GM12873 (cell line): ENCODE results near the gene OBSL1.
A peak's percentile ranks its signal among the peaks of the same experiment; 100 is the strongest.

Experiments
- TF ChIP-seq, protein P1 (sequence below): IDR thresholded peaks from 2 replicates; pipeline ENCODE4 v1.5.1; 2012; ENCODE audit warnings: low read depth, mild to moderate bottlenecking, moderate library complexity, low read length, control low read depth; ENCODE audit not compliant: insufficient read depth; ENCODE audit errors: missing control alignments

OBSL1 gene

DNA sequence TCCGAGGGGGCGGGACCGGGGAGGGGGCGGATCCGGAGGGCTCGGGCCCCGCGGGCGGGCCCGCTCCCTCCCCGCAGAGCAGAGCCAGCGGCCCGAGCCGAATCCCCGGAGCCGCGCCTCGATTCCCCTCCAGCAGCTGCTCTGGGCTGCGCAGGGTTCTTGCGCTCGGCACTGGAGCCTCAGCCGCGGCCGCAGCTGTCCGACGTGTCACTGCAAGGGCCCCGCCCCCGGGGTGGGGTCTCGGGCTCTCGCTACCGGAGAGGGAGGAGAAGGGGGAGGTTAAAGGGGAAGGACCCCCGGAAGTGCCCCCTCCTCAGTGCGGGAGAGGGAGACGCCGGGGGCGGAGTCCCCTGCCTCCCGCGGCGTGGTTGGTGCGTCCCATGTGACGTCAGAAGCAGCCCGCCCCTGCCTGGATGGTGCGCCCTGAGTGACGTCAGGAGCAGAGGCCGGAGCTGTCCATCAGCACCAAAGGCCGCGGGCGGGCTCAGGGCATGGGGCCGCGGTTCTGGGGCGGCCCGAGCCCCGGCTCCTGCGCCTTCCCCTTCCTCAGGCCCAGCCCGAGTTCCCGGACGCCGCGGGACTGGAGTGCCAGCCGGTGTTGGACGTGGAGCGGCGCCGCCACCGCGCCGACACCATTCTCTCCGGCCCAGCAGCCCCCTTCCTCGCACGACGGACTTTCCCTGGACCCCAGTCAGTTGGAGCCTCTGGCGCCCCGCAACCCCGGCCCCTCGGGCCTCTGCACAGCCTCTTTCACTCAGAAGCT, 27.6 kb downstream of the OBSL1 start, which contains the start of the genes CHPF and TMEM198:
Gene CHPF (minus strand): TSS at position 214 of the 763 bp plus-strand sequence. CDS start 271 bp downstream, outside the sequence.
Gene TMEM198 (plus strand): TSS at position 433 of the 763 bp plus-strand sequence. CDS start 700 bp downstream, outside the sequence.
- TF ChIP-seq, protein P1, sequence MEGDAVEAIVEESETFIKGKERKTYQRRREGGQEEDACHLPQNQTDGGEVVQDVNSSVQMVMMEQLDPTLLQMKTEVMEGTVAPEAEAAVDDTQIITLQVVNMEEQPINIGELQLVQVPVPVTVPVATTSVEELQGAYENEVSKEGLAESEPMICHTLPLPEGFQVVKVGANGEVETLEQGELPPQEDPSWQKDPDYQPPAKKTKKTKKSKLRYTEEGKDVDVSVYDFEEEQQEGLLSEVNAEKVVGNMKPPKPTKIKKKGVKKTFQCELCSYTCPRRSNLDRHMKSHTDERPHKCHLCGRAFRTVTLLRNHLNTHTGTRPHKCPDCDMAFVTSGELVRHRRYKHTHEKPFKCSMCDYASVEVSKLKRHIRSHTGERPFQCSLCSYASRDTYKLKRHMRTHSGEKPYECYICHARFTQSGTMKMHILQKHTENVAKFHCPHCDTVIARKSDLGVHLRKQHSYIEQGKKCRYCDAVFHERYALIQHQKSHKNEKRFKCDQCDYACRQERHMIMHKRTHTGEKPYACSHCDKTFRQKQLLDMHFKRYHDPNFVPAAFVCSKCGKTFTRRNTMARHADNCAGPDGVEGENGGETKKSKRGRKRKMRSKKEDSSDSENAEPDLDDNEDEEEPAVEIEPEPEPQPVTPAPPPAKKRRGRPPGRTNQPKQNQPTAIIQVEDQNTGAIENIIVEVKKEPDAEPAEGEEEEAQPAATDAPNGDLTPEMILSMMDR: no peak

DNA sequence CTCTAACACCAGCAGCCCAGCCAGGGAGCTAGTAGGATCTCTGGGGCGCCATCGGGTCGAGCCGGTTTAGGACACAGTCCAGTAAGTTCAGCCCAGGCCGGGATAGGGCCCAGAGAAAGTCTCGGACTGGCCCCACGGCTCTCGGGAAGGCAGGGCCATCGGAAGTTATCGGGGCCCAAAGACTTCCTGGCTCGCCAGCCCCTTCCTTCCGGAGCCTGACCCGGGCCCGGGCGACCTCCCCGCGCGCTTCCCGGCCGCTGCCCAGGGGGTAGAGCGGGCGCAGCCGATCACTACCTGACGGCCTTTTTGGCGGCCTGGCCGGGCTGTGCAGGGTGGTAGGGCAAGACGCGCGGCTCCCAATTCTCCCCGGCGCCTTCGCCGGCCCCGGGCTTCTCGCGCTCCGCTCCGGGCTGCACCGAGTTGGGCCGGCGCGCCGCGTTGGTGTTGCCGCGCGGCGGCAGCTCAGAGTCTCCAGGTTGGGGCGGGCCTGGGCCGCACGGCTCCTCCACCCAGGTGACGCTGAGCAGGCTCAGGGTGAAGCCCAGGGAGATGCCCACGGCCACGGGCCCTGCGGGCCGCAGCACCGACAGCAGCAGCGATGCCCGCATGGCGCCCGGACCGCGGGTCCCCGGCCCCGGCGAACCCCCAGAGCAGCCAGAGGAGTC, 28.3 kb downstream of the OBSL1 start:
- TF ChIP-seq, protein P1: no peak

DNA sequence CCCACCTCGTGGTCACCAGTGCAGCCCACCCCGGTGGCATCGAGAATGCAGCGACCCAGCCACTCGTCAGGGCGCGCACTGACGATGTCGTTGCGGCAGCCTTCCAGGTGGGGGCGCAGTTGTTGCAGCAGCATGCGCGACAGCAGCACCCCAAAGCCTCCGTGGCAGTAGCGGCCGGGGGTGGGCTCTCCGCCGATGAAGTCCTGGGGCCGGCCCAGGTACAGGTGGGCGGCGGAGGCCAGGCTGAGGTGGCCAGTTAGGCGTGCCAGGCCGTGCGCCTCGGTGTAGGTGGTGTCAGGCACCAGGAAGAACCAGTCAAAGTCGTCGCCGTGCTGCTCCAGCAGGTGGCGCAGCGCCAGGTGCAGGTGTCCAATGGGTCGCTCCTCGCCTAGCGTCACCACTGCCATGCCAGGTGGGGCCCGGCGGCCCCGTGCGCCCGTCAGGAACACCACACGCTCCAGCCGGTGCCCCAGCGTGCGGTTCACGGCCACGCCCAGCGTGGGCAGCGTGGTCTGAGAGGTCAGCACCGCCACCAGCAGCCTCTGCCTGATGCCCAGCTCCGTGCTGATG, 29.6 kb downstream of the OBSL1 start:
- TF ChIP-seq, protein P1: peak; percentile 90

DNA sequence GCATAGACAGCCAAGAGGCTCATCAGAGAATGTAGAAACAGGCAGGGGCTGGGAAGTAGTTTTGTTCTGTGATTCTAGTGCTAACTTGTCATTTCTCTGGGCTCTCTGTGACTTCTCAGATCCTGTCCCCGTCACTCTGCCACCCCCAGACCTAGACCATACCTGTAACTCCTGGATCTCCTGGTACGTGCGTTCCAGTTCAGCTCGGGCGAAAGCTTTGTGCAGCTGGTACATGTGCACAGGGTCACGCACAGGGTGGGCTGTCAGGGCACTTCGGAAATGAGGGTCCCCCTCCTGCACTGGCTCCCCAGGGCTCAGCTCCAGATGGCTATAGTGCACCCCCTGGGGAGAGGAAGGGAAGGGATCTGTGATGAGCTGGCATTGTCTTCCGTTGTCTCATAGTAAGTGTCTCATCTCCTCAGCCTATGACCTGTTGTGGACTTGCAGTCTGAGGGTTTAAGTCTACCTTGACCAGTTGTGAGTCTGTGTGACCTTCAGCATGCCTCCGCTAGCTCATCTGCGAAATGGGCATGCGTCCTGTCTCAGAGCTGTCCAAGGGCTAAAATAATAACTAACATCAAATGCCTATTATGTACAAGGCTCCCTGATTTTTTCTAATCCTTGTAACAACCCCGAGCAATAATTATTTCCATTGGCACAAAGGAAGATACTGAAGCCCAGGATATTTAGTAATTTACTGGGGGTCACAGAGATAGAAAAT, 30.4 kb downstream of the OBSL1 start:
- TF ChIP-seq, protein P1: no peak

DNA sequence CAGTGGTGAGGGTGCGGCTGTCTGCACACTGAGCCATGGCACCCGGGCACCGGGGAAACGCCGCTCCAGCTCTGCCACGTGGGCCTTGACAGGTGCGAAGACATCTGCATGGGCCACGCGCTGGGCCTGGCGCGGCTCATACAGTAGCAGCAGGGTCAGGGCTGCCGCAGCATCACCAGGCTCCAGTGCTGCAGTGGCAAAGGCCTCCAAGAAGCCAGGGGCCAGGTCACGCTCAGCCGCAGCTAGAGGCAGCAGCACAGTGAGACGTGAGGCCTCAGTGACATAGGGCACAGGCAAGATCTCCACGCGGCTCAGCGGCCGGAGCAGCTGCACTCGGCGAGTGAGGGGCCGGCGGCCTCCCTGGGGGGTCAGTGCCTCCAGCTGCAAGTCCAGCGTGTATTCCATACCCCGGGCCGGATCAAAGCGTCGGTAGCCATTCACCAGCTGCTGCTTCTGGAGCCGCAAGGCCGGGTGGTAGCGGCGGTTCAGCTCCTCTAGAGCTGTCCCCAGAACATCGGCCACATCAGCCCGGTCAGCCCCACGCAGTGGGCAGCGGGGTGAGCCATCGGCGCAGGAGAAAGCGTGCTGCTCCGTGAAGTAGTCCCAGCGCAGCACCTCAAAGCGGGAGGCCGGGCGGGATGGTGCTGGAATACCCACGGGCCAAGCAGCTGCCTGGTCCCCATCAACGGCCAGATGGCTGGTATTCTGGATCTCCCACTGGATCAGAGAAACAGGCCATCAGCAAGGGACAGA, 31.2 kb downstream of the OBSL1 start:
- TF ChIP-seq, protein P1: no peak

DNA sequence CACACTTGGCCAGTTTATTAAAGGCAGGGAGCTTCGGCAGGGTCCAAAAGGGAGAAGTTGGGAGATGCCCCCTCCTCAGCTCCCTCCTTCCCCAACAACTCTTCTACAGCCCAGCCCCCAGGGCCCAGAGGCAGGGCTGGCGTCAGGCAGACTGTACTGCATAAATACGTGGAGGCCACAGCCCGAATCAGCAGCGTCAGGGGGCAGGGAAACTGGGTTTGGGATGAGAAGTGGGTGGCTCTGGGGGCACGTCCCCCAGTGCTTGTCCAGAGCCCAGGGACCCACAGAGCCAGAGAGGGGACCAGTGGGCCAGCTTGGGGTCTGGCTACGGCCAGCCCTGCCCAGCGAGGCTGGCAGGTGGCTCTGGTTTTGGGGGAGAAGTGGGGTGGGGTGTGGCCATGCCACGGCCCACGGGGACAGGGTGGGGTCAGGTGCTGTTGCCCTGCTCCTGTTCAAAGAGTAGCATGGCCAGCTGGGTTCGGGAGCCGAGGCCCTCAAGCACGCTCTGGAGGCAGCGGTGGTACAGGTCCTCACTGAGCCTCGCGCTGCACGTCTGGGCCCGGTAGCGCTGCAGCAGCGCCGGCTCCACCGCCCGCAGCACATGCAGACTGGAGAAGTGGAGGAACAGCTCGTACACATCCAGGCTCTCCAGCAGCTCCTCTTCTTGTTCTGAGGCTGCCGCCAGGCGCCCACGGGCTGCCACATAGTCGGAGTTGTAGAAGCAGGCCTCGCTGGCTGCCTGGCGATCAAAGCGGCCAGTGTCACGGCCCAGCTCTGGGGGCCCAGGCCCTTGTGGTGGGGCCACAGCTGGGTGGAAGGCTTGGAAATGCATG, 32.2 kb downstream of the OBSL1 start:
- TF ChIP-seq, protein P1: no peak
